Activated CD8-positive, alpha-beta memory T cell treated with anti-CD3 and anti-CD28 coated beads for 1 hour (primary cell): ENCODE measurements around the gene CUBN.

ENCODE experiments used
- DNase-seq, 2 donors: peaks; one replicate each; pipeline ENCODE4 v3.0.0-alpha.2; 2020; ENCODE audit warnings: low read depth in 1 of 2; ENCODE audit errors: extremely low read depth in 1 of 2

CUBN gene

GRCh38 chr10:16931930-16932329 is 197.7 kb downstream of the CUBN start:
- no peak for DNase-seq

- no peak for DNase-seq
These were observed 199.1 kb downstream of the CUBN start for GRCh38 chr10:16930540-16930939.

GRCh38 chr10:16929069-16929468 is 200.5 kb downstream of the CUBN start:
- DNase-seq, result no peak

- no peak for DNase-seq
These were observed 202.1 kb downstream of the CUBN start for GRCh38 chr10:16927546-16927945.

- DNase-seq, result no peak
These were observed 205.9 kb downstream of the CUBN start for GRCh38 chr10:16923726-16924125.

- no peak for DNase-seq
These were observed 206.3 kb downstream of the CUBN start for GRCh38 chr10:16923309-16923708.

- DNase-seq, result no peak
These were observed 210.3 kb downstream of the CUBN start for GRCh38 chr10:16919121-16919982.

GRCh38 chr10:16916496-16916895 is 213.1 kb downstream of the CUBN start:
- no peak for DNase-seq

- no peak for DNase-seq
These were observed 214.3 kb downstream of the CUBN start for GRCh38 chr10:16915300-16915699.

GRCh38 chr10:16913266-16913665 is 216.3 kb downstream of the CUBN start:
- no peak for DNase-seq

- no peak for DNase-seq
These were observed 218.8 kb downstream of the CUBN start for GRCh38 chr10:16910793-16911164.

GRCh38 chr10:16909961-16910792 is 219.4 kb downstream of the CUBN start:
- no peak for DNase-seq

- no peak for DNase-seq
These were observed 220.3 kb downstream of the CUBN start for GRCh38 chr10:16909271-16909767.

GRCh38 chr10:16907687-16908086 is 221.9 kb downstream of the CUBN start:
- no peak for DNase-seq

GRCh38 chr10:16905320-16905719 is 224.3 kb downstream of the CUBN start:
- DNase-seq, result no peak

GRCh38 chr10:16904639-16905061 is 225.0 kb downstream of the CUBN start:
- no peak for DNase-seq

GRCh38 chr10:16904049-16904448 is 225.6 kb downstream of the CUBN start:
- no peak for DNase-seq

- DNase-seq, result no peak
These were observed 227.0 kb downstream of the CUBN start for GRCh38 chr10:16902606-16903005.

- DNase-seq, result no peak
These were observed 228.5 kb downstream of the CUBN start for GRCh38 chr10:16901106-16901505.

GRCh38 chr10:16896993-16897392 is 232.6 kb downstream of the CUBN start:
- no peak for DNase-seq

- no peak for DNase-seq
These were observed 234.8 kb downstream of the CUBN start for GRCh38 chr10:16894821-16895220.

- DNase-seq, result no peak
These were observed 235.9 kb downstream of the CUBN start for GRCh38 chr10:16893664-16894063.
